Gastroesophageal sphincter (tissue), 4 donors: ENCODE measurements around the gene MEIOC. TPM values are rescaled to one million over a fixed set of nuclear protein-coding genes. Genes with fewer than 3 reads are reported as not detected.
"Not testable (repeated sequence)": the region's sequence is repeated elsewhere in the genome, so short reads cannot be mapped to it uniquely, and the experiment has no call there.

Experiments
- ATAC-seq: fragments of 150-250 bp; one replicate; pipeline ENCODE4 v1.9.1; 2016; ENCODE audit warnings: mild to moderate bottlenecking, moderate library complexity
- H3K27ac ChIP-seq, 4 donors: fragments of 200-600 bp; sonication (generic) in 3 of 4; 1 replicate in 3 of 4; 2 replicates in 1 of 4; pipeline ENCODE4 v1.5.1; 2016 to 2019
- H3K27me3 ChIP-seq: fragments of 200-600 bp; sonication (generic); one replicate; pipeline ENCODE4 v1.5.1; 2019
- H3K36me3 ChIP-seq, 2 donors: fragments of 200-600 bp; sonication (generic); one replicate each; pipeline ENCODE4 v1.5.1; 2019; ENCODE audit warnings: control low read depth in 1 of 2
- H3K4me1 ChIP-seq, 3 donors: fragments of 200-600 bp; sonication (generic); 1 replicate in 2 of 3; 2 replicates in 1 of 3; pipeline ENCODE4 v1.5.1; 2016 to 2019; ENCODE audit warnings: control low read depth in 2 of 3
- H3K4me3 ChIP-seq, 2 donors: fragments of 200-600 bp; sonication (generic); one replicate each; pipeline ENCODE4 v1.5.1; 2019; ENCODE audit warnings: mild to moderate bottlenecking in 1 of 2, moderate library complexity in 1 of 2
- H3K9me3 ChIP-seq, 3 donors: fragments of 200-600 bp; sonication (generic); one replicate each; pipeline ENCODE4 v1.5.1; 2017 to 2019; ENCODE audit warnings: control low read depth in 2 of 3
- EP300 ChIP-seq: sonication (generic); formaldehyde crosslinking; IDR thresholded peaks from one replicate; pipeline ENCODE4 v1.6.1; 2017; ENCODE audit warnings: antibody characterized with exemption, mild to moderate bottlenecking
- POLR2A ChIP-seq, 2 donors: fragments of 450-650 bp; IDR thresholded peaks; one replicate each; pipeline ENCODE4 v1.6.1; 2017; ENCODE audit warnings: antibody characterized with exemption in 2 of 2, mild to moderate bottlenecking in 2 of 2, moderate library complexity in 1 of 2
- POLR2AphosphoS5 ChIP-seq: sonication (generic); formaldehyde crosslinking; IDR thresholded peaks from one replicate; pipeline ENCODE4 v1.6.1; 2017; ENCODE audit warnings: antibody characterized with exemption
- WGBS, 2 donors: methylation state at CpG; one replicate each; pipeline ENCODE4 v1.1.5; 2018; ENCODE audit warnings: low coverage in 1 of 2; 5-methylcytosine and 5-hydroxymethylcytosine counted together
- total RNA-seq, 4 donors: library from RNA; depleted of rRNA; stranded (reverse); fragments of >200 nt; gene quantifications; one replicate each; pipeline ENCODE4 v1.1.0, GENCODE V29; 2016
- TF ChIP-seq, protein P1 (sequence below), 4 experiments: fragments of 200-600 bp in 2 of 4; fragments of 450-650 bp in 2 of 4; sonication (generic) in 1 of 4; IDR thresholded peaks; one replicate each; pipeline ENCODE4 v1.5.1; 2017 to 2019; ENCODE audit warnings: antibody characterized with exemption in 4 of 4, mild to moderate bottlenecking in 2 of 4, moderate library complexity in 2 of 4

Gene MEIOC
- total RNA-seq, 4 donors from 2014 or later, result 0.12 to 0.47 TPM; not detected in 2

DNA sequence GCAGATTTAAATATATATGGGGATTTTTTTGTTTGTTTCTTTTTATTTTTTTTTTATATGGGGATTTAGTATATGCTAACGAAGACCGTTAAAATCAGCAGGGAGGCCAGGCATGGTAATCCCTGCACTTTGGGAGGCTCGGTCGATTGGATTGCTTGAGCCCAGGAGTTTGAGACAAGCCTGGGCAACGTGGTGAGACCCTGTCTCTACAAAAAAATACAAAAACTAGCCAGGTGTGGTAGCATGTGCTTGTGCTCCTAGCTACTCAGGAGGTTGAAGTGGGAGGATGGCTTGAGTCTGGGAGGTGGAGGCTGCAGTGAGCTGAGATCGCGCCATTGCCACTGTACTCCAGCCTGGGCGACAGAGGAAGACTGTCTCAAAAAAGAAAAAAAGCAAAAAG, 22.3 kb upstream of the MEIOC start:
- Histone ChIP-seq H3K36me3 (no peaks in the 10 kb centered on the region), H3K4me1 (no peaks in the 10 kb centered on the region), H3K4me3 (no peak overlapping the region), H3K27ac (no peak overlapping the region), H3K9me3 (no peaks in the 10 kb centered on the region), H3K27me3 (peaks cover 8% of the 10 kb centered on the region)
- TF ChIP-seq POLR2A (IDR thresholded peaks at IDR 0.05) (no peak), EP300 (no peak), POLR2AphosphoS5 (no peak)
- TF ChIP-seq, protein P1, sequence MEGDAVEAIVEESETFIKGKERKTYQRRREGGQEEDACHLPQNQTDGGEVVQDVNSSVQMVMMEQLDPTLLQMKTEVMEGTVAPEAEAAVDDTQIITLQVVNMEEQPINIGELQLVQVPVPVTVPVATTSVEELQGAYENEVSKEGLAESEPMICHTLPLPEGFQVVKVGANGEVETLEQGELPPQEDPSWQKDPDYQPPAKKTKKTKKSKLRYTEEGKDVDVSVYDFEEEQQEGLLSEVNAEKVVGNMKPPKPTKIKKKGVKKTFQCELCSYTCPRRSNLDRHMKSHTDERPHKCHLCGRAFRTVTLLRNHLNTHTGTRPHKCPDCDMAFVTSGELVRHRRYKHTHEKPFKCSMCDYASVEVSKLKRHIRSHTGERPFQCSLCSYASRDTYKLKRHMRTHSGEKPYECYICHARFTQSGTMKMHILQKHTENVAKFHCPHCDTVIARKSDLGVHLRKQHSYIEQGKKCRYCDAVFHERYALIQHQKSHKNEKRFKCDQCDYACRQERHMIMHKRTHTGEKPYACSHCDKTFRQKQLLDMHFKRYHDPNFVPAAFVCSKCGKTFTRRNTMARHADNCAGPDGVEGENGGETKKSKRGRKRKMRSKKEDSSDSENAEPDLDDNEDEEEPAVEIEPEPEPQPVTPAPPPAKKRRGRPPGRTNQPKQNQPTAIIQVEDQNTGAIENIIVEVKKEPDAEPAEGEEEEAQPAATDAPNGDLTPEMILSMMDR (IDR thresholded peaks at IDR 0.05), result no peak
- whole genome bisulfite sequencing, 2 donors, result 67 to 88% methylated on average over 7 to 8 of the region's 8 CpGs
- no peak for ATAC-seq

DNA sequence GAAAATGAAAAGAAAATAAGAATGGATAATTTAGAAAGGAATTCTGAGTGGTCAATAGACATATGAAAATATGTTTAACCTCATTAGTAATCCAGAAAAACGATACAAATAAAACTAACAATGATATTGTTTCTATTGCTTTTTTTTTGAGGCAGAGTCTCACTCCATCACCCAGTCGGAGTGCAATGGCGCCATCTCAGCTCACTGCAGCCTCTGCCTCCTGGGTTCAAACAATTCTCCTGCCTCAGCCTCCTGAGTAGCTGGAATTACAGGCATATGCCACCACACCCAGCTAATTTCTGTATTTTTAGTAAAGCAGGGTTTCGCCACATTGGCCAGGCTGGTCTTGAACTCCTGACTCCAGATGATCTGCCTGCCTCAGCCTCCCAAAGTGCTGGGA, 21.9 kb upstream of the MEIOC start:
- not testable (repeated sequence) for H3K27ac ChIP-seq, H3K4me3 ChIP-seq, ATAC-seq, H3K4me1 ChIP-seq, H3K9me3 ChIP-seq, H3K36me3 ChIP-seq
- 53 to 59% methylated on average over 3 to 4 of the region's 4 CpGs for WGBS, 2 donors
- peaks cover 10% of the 10 kb centered on the region for H3K27me3 ChIP-seq

DNA sequence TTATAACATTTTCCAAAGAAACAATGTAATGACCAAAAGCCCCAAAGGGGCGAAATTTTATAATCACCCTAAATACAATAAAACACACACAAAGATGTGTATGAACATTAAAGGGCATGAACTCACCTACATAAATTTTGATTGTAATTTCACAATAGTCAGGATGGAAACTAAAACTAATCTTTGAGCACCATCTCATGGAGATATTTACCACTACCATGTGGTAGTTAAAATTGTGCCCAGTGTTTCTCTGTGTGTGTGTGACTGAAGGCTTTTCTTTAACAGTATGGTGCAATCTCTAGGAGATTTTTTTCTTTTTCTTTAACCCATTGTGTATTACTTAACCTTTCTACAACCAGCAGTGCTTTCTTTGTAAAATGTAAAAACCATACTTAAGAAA, 19.7 kb upstream of the MEIOC start:
- H3K4me3 ChIP-seq, result no peak overlapping the region
- TF ChIP-seq POLR2AphosphoS5 (no peak), EP300 (no peak), POLR2A (IDR thresholded peaks at IDR 0.05) (no peak)
- TF ChIP-seq, protein P1 (IDR thresholded peaks at IDR 0.05), result peak in 3 of 4 experiments; percentile 48 to 55 (median 52)
- peak; percentile 43 for ATAC-seq
- H3K27ac ChIP-seq, result no peak overlapping the region
- H3K9me3 ChIP-seq, result no peaks in the 10 kb centered on the region
- H3K4me1 ChIP-seq, result no peaks in the 10 kb centered on the region
- 11 to 38% methylated on average over 1 of the region's 1 CpG for WGBS, 2 donors
- H3K36me3 ChIP-seq, result no peaks in the 10 kb centered on the region
- peaks cover 10% of the 10 kb centered on the region for H3K27me3 ChIP-seq

DNA sequence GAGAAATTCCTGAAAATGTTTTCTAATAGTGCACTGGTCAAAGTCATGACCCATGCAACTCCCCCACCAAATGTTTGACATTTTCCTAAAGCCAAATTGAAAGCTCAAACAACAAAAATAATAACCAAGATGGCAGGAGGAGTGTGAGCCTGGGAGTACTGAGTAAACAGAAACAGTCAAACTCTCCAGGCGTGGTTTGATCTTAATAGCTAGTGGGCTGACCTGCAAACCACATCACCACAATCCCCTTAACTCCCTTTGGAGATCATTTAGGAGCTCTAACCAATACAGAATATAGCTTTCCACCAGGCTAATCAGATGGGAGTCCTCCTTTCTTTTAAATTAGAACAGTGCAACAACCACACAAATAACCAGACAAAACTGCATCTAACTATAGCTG, 19.2 kb upstream of the MEIOC start:
- H3K4me1 ChIP-seq, result no peaks in the 10 kb centered on the region
- H3K9me3 ChIP-seq, result no peaks in the 10 kb centered on the region
- no peak overlapping the region for H3K4me3 ChIP-seq
- no peaks in the 10 kb centered on the region for H3K36me3 ChIP-seq
- no peak for TF ChIP-seq POLR2AphosphoS5
- TF ChIP-seq POLR2A (IDR thresholded peaks at IDR 0.05), result no peak
- TF ChIP-seq, protein P1 (IDR thresholded peaks at IDR 0.05), result no peak
- no peak for TF ChIP-seq EP300
- no peak overlapping the region for H3K27ac ChIP-seq
- no peak for ATAC-seq
- 67% methylated on average over 1 of the region's 1 CpG; no CpG with 5 or more reads in 1 of the 2 donors for WGBS, 2 donors
- peaks cover 10% of the 10 kb centered on the region for H3K27me3 ChIP-seq

DNA sequence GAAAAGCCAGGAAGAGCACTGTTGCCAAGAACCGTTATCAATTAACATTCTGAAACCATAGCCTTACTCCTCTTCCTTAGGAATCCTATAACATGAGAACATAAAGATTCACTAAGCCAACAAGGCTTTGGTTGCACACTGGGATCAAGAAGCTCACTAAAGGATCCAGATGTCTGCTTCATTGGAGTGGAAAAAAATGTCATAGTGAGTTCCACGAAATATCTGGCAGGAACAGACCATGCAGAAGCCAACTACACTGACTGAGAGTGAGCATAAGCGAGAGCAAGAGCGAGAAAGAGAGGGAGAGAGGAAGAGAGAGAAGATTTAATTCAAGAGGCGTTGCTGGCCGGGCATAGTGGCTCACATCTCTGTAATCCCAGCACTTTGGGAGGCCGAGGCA, 13.4 kb upstream of the MEIOC start:
- Histone ChIP-seq H3K4me3 (no peak overlapping the region), H3K27ac (no peak overlapping the region), H3K36me3 (no peaks in the 10 kb centered on the region), H3K27me3 (peaks cover 28% of the 10 kb centered on the region), H3K9me3 (no peaks in the 10 kb centered on the region), H3K4me1 (no peaks in the 10 kb centered on the region)
- TF ChIP-seq EP300, result no peak
- TF ChIP-seq, protein P1 (IDR thresholded peaks at IDR 0.05), result no peak
- no peak for TF ChIP-seq POLR2AphosphoS5
- TF ChIP-seq POLR2A (IDR thresholded peaks at IDR 0.05), result no peak
- no peak for ATAC-seq
- WGBS, 2 donors, result 26 to 30% methylated on average over 5 to 6 of the region's 7 CpGs
